HG03196 (cell line): ENCODE results near the gene L3MBTL1.
"Not testable (repeated sequence)": the region's sequence is repeated elsewhere in the genome, so short reads cannot be mapped to it uniquely, and the experiment has no call there.

ENCODE experiments used
- ATAC-seq: cut with Tn5 transposase; IDR thresholded peaks from one replicate; pipeline ENCODE4 v1.9.1; 2021; ENCODE audit not compliant: unreplicated experiment

The L3MBTL1 gene

DNA sequence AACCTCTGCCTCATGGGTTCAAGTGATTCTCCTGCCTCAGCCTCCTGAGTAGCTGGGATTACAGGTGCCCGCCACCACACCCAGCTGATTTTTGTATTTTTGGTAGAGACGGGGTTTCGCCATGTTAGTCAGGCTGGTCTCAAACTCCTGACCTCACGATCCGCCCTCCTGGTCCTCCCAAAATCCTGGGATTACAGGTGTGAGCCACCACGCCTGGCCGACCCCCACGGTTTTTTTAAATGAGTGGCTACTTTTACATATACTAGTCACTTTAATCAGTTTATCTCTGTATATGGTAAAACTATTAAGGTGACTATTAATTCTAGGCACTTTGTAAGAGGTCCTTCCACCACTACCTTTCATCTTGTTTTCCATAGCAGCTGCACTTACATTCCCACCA is 5.5 kb upstream of the L3MBTL1 start:
- not testable (repeated sequence) for ATAC-seq

DNA sequence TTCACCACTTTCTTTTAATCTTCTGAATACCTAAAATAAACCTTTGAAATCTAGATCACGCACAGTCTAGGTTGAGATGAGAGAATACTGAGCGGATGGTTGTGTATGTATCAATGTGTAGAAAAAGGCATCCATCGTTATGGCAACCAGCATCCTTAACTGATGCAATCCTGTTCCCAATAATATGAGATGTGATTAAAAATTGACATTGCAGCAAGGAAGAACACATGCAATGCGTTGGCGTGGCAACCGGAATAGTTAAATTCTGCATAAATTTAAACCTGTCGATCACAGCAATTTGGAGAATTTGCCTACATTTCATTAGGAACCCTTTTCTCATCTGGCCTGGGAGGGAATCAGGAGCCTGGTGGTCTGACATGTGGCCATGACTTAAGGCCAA is 1.3 kb upstream of the L3MBTL1 start:
- no peak for ATAC-seq

DNA sequence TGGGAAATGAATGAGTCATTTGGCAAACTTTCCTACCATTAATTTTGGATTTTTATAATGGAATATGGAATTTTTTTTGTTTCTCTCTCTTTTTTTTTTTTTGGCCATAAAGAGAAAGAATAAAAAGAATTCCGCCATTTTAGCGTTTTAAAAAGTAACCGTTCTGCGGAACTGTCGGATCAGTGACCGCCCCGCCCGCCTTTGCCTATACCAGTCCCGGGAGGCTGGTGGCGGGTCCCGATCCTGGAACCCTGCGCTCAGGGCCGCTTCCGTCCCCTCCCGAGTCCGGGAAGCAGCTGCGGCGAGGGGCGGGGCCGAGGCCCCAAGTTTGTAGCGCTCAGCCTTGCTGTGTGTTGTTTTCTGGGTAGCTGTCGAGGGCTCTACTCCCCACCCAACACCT is 609 bp downstream of the L3MBTL1 start:
- no peak for ATAC-seq

DNA sequence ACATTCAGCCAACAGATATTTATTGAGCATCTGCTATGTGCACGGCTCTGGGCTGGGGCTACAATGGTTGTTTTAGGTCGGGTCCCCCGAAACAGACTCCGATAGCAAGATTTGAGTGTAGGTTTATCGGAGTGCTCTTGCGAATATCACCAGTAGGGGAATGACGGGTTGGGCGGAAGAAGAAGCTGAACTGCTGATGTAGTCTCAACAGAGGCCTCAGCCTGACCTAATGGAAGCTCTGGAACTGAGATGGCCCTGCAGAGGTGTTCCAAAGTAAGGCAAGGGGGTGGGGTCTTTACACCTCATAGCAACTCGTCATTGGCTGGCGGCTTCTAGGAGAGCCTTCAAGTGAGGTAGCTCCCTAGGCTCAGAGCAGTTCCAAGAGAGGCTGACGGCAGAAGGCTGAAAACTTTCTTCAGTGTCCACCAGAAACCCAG is 1.1 kb downstream of the L3MBTL1 start:
- no peak for ATAC-seq

DNA sequence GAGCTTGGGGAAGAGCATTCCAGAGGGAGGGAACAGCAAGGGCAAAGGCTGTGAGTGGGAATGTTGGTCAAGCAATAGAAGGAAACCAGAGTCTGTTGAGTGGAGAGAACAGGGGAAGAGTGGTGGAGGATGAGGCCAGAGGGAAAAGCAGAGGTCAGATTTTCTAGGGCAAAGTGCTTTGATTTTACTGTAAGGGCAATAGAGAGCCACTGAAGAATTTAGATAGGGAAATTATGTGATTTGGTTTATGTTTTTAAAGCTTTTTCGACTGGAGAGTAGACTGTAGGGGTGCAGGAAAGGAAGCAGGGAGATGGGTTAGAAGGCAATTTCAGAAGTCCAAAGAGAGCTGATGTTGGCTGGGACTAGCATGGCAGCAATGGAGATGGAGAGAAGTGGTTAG is 4.4 kb downstream of the L3MBTL1 start:
- no peak for ATAC-seq

DNA sequence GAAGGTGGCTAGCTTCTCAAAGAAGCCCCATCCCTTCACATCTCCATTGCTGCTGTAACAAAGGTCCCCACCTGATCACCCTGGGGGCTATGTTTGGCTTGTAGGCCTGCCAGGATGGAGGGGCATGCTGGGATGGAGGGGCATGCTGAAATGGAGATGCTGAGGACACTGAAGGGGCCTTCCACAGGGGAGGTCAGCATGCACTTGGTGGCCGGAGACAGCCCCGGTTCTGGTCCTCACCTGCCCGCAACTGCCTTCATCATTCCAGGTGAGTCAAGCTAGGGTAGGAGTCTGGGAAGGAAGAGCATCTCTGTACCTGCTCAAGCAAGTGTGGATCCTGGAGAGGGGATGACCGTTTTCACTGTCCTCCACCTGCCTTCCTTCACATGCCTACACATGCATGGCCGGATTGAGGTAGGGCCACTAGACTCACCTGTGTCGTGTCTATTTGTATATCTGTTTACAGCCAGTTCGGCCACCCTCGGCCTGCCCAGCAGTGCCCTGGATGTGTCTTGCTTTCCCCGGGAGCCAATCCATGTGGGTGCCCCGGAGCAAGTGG is 6.0 kb downstream of the L3MBTL1 start:
- peak; percentile 2 for ATAC-seq

DNA sequence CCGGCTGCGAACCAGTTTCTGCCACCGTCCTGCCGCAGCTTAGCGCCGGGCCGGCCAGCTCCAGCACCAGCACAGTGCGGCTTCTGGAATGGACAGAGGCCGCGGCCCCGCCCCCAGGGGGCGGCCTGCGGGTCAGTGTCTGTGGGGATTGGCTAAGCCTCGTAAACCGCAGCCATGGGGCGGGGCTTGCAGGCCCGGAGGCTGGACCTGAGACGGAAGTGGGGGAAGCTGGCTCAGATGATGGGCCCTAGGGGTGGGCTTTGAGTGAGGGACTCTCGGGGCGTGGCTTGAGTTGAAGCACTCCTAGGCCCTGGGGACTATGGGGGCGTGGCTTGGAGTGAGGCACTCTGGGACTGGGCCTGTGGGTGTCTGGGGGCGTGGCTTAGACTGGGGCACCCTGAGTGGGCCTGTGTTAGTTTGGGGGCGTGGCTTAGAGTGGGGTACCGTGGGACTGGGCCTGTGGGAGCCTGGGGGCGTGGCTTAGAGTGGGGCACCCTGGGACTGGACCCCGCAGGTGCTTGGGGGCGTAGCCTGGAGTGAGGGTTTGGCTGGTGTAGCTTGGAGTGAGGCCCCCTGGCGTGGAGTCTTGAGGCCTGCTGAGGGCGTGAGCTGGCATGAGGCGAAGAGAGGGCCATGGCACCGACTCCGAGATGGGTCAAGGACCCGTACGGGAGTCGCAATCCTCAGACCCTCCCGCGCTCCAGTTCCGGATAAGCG is 6.6 kb downstream of the L3MBTL1 start:
- peak; percentile 80 for ATAC-seq

DNA sequence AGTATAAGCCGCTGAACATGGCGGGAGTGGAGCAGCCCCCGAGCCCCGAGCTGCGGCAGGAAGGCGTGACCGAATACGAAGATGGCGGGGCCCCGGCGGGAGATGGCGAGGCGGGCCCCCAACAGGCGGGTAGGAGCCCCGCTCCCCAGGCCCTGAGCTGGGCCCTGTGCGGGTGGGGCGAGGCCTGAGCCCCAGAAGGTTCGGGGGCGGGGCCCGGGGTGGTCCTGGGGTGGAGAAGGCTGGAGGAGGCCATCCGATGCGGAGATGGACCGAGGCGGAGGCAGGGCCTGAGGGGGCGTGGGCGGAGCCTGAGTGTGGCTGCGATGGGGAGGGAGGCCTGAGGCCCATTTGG is 7.1 kb downstream of the L3MBTL1 start:
- peak; percentile 10 for ATAC-seq

DNA sequence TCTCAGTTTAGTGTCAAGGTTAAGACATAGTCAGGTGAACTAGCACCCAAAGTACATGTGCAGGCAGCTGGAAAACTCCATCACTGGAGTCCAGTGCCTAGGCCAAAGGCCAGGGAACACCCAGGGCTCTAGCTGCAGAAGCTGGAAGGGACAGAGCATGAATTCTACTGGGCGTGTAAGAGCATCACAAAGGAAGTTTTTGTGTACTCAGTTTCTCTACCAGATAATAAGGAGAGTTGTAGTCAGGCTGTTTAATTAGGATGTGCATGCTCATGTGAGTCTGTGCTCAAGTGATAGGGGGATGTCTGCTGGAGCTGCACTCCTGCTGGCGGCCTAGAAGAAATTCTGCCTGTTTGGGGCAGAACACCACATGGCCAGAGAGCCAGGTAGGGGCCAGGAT is 8.1 kb downstream of the L3MBTL1 start:
- ATAC-seq = no peak

DNA sequence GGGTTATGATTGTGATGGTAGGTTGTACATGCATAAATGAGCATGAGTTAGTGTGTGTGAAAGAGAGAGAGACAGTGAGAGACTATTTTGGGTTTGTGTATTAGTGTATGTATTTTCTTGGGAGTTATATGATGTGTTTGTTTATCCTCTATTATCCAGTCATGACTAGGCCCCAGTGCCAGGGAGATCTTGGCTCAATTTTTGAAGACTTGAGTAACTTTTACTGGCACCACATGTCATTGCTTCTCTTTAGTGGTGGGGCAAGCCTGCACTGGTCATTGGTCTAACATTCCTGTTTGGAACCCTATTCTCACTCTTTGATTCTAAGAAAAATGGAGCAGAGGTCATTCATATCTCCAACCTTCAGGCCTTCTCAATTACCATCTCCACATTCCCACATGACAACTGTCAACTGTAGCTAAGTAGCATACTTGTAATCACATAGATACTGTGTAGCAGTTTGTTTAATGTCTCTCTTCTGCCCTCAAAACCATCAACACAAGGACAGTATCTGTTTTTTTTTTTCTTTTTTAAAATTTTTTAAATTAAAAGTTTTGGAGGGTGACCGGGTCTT is 8.8 kb downstream of the L3MBTL1 start:
- ATAC-seq = no peak

DNA sequence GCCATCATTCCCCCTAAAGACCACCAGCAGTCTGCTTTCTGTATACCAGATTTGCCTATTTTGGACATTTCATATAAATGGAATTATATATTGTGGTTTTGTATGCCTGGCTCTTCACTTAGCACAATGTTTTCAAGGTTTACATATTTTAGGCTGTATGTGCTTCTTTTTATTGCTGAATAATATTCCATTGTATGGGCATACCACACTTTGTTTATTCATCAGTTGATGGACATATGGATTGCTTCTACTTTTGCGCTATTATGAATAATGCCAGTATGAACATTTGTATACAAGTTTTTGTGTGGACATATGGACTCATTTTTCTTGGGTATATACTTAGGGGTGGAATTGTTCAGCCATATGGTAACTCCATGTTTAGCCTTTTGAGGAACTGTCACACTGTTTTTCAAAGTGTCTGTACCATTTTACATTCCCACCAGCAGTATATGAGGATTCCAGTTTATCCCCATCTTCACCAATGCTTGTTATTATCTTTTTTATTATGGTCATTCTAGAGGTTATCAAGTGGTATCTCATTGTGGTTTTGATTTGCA is 12.7 kb downstream of the L3MBTL1 start:
- ATAC-seq = no peak

DNA sequence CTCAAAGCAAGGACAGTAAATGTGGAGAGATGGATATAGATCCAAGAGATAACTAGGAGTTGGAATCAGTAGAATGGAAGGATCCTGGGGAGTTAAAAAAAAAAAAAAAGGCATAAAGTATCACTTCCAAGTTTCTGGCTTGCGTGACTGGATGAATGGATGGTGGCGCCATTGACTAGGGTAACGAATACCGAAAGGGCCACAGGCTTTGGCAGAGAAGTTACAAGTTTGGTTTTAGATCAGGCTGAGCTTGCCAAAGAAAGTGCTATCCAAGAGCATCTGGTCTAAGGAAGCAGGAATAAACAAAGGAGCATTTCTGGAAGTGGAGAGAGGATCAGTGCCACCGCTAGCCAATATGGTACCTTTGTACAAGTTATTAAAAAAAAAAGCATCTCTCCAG is 17.5 kb downstream of the L3MBTL1 start:
- ATAC-seq = no peak

DNA sequence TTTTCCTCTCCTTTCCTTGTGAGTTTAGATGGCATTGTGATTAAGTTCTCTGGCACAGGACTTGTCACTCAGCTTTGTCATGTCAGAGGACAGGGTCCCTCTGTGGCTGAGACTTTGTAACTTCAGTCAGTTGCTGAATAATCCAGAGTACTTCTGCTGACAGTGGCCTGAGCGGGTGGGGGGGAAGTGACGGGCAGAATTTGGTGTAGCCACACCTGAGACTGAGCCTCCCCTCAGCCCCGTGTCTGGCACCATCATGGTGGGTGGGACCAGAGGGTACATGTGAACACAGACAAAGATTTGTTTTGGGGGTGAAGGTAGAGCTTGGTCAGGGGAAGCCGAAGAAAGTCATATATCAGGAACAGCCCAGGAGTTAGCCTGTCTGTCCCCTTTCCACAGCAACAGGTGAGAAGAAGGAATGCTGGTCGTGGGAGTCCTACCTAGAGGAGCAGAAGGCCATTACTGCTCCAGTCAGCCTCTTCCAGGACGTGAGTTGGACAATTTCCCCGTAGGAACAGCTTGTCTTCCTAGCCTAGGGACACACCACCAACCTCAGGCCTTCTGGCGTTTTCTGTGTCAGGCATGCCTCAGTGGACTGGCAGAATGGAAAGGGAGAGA is 20.9 kb downstream of the L3MBTL1 start:
- ATAC-seq = no peak

DNA sequence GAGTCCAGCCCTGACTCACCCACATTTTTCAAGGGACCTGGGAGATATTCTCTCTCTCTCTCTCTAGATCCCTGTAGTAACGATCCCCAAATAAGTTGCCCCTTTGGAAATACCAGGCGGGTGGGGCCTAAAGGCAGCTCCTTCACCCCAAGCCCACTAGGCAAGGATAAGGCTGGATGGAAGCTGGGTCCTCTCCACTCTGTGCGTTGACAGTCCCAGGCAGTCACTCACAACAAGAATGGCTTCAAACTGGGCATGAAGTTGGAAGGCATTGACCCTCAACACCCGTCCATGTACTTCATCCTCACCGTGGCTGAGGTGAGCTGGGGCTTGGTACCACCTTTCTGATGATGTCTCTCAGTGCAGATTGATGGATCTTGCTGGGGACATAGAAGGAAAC is 21.6 kb downstream of the L3MBTL1 start:
- no peak for ATAC-seq

DNA sequence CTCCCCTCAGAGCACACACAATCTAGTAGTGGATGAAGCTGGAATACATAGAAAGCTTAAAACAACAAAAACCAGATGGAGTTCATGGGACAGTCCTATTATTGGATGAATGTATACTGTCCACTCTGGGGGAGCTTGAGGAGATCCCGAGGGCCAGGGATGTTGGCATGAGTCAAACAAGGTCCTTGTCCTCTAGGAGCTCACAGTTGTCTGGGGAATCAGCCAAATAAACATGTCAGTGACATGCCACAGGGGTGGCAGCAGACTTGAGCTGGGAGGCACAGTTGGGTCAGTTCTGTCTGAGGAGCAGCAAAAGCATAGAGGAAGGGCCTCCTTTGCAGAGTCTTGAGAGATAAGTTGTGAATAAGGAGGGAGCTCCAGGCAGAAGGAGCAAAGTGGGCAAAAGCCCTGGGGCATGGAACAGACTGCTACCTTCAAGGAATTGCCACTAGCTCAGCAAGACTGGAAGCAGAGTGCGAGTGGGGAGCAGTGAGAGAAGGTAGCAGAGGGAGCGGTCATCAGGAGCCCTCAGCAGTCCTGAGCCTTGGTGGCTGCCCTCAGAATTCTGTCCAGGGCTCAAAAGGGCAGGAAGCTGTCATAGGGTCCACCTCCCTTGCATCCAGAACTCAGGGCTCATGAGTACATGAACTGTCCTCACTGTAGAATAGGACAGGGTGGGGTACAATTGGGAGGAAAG is 22.1 kb downstream of the L3MBTL1 start:
- no peak for ATAC-seq

DNA sequence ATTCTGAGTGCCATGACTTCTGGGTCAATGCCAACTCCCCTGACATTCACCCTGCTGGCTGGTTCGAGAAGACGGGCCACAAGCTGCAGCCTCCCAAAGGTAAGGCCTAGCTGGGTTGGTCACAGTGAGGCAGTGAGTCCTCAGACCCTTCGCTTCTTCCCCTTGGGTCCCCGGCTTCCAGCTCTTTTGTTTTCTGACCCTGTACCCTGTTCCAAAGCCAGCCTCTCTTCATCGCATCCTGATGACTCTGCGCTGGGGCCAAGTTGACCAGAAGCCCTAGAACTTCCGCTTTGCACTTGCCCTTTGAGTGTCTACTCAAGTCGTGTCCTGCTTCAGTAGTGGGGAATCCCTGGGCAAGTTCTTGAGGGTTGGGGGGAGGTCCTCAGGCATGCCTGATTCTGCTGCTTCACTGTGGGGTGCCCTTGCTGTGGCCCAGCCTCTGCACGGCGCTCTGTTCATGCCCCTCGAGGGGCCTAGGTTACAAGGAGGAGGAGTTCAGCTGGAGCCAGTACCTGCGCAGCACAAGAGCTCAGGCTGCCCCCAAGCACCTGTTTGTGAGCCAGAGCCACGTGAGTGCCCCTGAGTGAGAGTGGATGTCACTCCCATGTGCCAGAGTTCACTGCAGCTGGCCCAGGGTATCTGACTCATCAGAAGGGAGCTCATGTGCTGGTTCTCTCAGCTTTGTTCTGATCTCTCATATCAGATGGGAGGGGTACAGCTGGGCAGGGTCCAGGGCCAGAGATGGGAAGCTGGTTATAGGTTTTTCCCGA is 23.0 kb downstream of the L3MBTL1 start:
- ATAC-seq = no peak

DNA sequence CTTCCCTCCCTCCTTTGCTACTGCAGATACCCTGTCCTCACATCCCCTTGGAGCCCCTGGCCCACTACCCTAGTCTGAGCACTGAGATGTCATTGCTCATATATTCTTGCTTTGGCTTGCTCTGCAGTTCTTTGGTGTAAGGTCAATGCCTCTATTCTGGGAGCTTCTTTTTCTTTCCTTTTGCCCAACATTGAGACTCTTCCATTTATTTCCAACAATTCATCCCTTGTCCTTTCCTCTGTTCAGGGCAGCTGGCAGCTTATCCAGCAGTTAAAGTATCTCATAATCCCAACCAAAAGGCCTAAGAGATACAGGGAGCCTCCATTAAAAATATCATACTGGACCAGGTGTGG is 23.6 kb downstream of the L3MBTL1 start:
- ATAC-seq = no peak

DNA sequence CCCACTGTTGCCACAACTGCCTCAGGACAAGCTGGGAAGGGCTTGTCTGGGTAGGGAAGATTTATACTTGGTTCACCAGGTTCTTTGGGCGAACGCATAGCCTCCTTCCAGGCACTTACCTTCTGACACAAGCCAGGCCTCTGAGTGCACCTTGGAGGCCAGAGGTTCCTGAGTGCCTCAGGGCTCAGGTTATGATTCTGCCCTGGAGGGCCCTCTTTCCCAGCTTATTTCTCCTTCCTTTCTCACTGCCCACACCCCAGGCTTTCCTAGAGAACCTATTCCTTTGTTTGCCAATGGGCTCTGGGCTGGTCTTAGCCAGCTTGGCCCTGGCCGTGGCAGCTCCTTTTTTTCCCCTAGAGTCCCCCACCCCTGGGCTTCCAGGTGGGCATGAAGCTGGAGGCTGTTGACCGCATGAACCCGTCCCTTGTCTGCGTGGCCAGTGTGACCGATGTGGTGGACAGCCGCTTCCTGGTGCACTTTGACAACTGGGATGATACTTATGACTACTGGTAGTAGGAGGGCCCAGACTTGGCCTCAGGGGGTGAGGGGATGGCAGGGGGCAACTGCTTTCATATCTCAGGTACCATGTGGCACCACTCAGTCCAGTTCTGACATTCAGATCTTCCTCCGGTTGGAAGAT is 25.0 kb downstream of the L3MBTL1 start:
- ATAC-seq = no peak

DNA sequence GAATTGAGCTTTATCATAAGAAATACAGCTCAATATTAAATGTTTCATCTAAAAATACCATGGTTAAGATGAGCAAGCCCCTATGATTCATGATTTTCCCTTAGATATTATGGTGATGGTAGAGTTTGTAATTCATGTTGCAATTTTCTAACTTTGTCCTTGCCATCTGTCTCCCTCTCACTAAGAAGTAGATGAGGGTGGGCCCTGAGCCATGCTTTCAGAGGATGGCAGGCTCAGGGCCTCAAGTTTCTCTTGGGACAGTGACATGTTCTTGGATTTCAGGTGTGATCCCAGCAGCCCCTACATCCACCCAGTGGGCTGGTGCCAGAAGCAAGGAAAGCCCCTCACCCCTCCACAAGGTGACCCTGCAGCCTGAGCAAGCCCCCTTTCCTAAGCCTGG is 25.6 kb downstream of the L3MBTL1 start:
- no peak for ATAC-seq

DNA sequence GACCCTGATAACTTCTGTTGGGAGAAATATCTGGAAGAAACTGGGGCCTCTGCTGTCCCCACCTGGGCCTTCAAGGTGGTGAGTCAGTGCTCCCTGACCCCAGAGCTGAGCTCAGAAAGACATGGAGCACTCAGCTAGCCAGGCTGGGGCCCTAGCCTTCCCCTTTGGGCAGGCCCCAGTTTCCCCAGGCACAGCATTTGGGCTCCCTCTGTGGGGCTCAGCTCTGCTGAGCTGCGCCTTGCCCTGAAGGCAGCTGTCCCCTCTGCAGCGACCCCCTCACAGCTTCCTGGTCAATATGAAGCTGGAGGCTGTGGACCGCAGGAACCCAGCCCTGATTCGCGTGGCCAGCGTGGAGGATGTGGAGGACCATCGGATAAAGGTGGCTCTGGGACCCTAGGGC is 26.5 kb downstream of the L3MBTL1 start:
- ATAC-seq = no peak
